A673 (cell line): Measurements from ENCODE around the gene RSU1.

ENCODE experiments used
- EZH2 ChIP-seq: fragments of 200-600 bp; sonication (generic); IDR thresholded peaks from 2 replicates; pipeline ENCODE4 v1.6.1; 2017; ENCODE audit warnings: borderline replicate concordance, low read depth, mild to moderate bottlenecking, mixed read lengths, antibody characterized with exemption, low read length; ENCODE audit not compliant: poor library complexity, severe bottlenecking
- TF ChIP-seq, protein P1 (sequence below): fragments of 300-800, 200-600 bp; sonication (generic); conservative IDR thresholded peaks from 2 replicates; pipeline ENCODE4 v1.5.1; 2017; ENCODE audit warnings: low read depth, mild to moderate bottlenecking, antibody characterized with exemption, low read length, moderate library complexity, mixed read lengths

DNA sequence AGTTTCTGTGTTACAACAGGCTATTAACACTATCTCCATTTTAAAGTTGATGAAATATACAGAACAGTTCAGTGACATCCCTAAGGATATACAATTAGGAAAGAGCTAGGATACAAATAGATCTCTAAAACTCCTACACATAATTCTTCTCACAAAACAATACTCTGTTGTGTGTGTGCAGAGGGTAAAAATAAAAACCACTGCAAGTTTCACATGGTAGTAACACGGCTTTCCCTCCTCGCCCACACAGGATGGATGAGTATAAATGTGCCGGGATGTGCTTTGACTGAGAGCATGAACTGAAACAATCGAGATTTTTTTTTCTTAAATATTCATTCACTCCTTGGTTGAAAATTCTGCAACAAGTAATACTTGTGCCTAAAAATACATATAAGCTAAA lies 164.0 kb downstream of the RSU1 start:
- TF ChIP-seq, protein P1, sequence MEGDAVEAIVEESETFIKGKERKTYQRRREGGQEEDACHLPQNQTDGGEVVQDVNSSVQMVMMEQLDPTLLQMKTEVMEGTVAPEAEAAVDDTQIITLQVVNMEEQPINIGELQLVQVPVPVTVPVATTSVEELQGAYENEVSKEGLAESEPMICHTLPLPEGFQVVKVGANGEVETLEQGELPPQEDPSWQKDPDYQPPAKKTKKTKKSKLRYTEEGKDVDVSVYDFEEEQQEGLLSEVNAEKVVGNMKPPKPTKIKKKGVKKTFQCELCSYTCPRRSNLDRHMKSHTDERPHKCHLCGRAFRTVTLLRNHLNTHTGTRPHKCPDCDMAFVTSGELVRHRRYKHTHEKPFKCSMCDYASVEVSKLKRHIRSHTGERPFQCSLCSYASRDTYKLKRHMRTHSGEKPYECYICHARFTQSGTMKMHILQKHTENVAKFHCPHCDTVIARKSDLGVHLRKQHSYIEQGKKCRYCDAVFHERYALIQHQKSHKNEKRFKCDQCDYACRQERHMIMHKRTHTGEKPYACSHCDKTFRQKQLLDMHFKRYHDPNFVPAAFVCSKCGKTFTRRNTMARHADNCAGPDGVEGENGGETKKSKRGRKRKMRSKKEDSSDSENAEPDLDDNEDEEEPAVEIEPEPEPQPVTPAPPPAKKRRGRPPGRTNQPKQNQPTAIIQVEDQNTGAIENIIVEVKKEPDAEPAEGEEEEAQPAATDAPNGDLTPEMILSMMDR, result no peak
- TF ChIP-seq EZH2, result no peak
